Immature natural killer cell (primary cell): ENCODE data around the gene TAL1. TPM values are rescaled to one million over a fixed set of nuclear protein-coding genes. Genes with fewer than 3 reads are reported as not detected.
A peak's percentile ranks its signal among the peaks of the same experiment; 100 is the strongest.
"Not testable (repeated sequence)": the region's sequence is repeated elsewhere in the genome, so short reads cannot be mapped to it uniquely, and the experiment has no call there.

Experiments
- DNase-seq, 3 donors: peaks; one replicate each; pipeline ENCODE4 v3.0.0; 2022; ENCODE audit warnings: mixed read lengths in 1 of 3
- H3K27ac Mint-ChIP-seq, 6 donors: one replicate each; pipeline ENCODE4 v1.8.0; 2020; ENCODE audit warnings: mixed read lengths in 6 of 6, mild to moderate bottlenecking in 5 of 6, inconsistent platforms in 4 of 6, moderate library complexity in 3 of 6
- H3K27me3 Mint-ChIP-seq, 3 donors: one replicate each; pipeline ENCODE4 v1.8.0; 2020 to 2021; ENCODE audit warnings: low read depth in 3 of 3, mild to moderate bottlenecking in 3 of 3, mixed read lengths in 3 of 3, moderate library complexity in 3 of 3, inconsistent platforms in 1 of 3
- H3K36me3 Mint-ChIP-seq, 3 donors: one replicate each; pipeline ENCODE4 v1.8.0; 2020; ENCODE audit warnings: mixed read lengths in 3 of 3, inconsistent platforms in 2 of 3, mild to moderate bottlenecking in 2 of 3
- H3K4me1 Mint-ChIP-seq, 2 donors: one replicate each; pipeline ENCODE4 v1.8.0; 2020; ENCODE audit warnings: inconsistent platforms in 2 of 2, mild to moderate bottlenecking in 2 of 2, mixed read lengths in 2 of 2, moderate library complexity in 1 of 2
- H3K4me3 Mint-ChIP-seq, 5 donors: one replicate each; pipeline ENCODE4 v1.8.0; 2020; ENCODE audit warnings: mild to moderate bottlenecking in 5 of 5, mixed read lengths in 5 of 5, inconsistent platforms in 3 of 5, moderate library complexity in 3 of 5
- H3K9me3 Mint-ChIP-seq, 6 donors: one replicate each; pipeline ENCODE4 v1.8.0; 2020; ENCODE audit warnings: mild to moderate bottlenecking in 6 of 6, mixed read lengths in 6 of 6, inconsistent platforms in 4 of 6, moderate library complexity in 3 of 6
- polyA plus RNA-seq, 3 donors: library from polyadenylated mRNA; unstranded; fragments of 300-500 nt; fragmentation: Illumina TruSeq; gene quantifications; one replicate each; pipeline ENCODE4 v1.2.3, GENCODE V29; 2021

The TAL1 gene
- 1 to 10 TPM in 1 of 3 donors, not detected in 2; 1.7 TPM for polyA plus RNA-seq

- no peak for DNase-seq
- H3K36me3 Mint-ChIP-seq: no peaks in the 10 kb centered on the region
- peak within 1 kb of the TSS; percentile 71 to 80 (median 77) for H3K4me3 Mint-ChIP-seq
- peaks cover 20 to 38% (median 26%) of the 10 kb centered on the region in 3 donors for H3K27me3 Mint-ChIP-seq
- H3K9me3 Mint-ChIP-seq: no peaks in the 10 kb centered on the region
- H3K4me1 Mint-ChIP-seq: peaks cover 21 to 32% of the 10 kb centered on the region in 2 donors
- peak within 1 kb of the TSS in 1 of 6 donors; percentile 7 for H3K27ac Mint-ChIP-seq
Measured at GRCh38 chr1:47232187-47232874, at the start of gene TAL1. Gene TAL1, minus strand, starts transcription at chr1:47232225. Its CDS starts 6,337 bp downstream, at chr1:47225888.

- H3K36me3 Mint-ChIP-seq: peaks cover 0 to 4% (median 0%) of the 10 kb centered on the region in 3 donors
- H3K9me3 Mint-ChIP-seq: no peaks in the 10 kb centered on the region
- DNase-seq: no peak
- H3K27me3 Mint-ChIP-seq: no peaks in the 10 kb centered on the region
- H3K4me3 Mint-ChIP-seq: no peak overlapping the region
- no peak overlapping the region for H3K27ac Mint-ChIP-seq
- H3K4me1 Mint-ChIP-seq: no peaks in the 10 kb centered on the region
Measured at GRCh38 chr1:47280142-47280541, 48.1 kb upstream of the TAL1 start.

GRCh38 chr1:47276850-47277249 lies 44.8 kb upstream of the TAL1 start:
- no peak overlapping the region for H3K4me3 Mint-ChIP-seq
- H3K36me3 Mint-ChIP-seq: peaks cover 0 to 4% (median 0%) of the 10 kb centered on the region in 3 donors

GRCh38 chr1:47275811-47276210 lies 43.8 kb upstream of the TAL1 start:
- H3K4me1 Mint-ChIP-seq, H3K36me3 Mint-ChIP-seq, H3K27ac Mint-ChIP-seq, DNase-seq, H3K4me3 Mint-ChIP-seq, H3K9me3 Mint-ChIP-seq, H3K27me3 Mint-ChIP-seq: not testable (repeated sequence)

More at GRCh38 chr1:47276850-47277249, 44.8 kb upstream of the TAL1 start:
- Mint-ChIP-seq H3K27ac (no peak overlapping the region), H3K27me3 (no peaks in the 10 kb centered on the region), H3K9me3 (no peaks in the 10 kb centered on the region), H3K4me1 (no peaks in the 10 kb centered on the region)
- DNase-seq: no peak

GRCh38 chr1:47265529-47265928 lies 33.5 kb upstream of the TAL1 start:
- not testable (repeated sequence) for DNase-seq, H3K36me3 Mint-ChIP-seq, H3K4me1 Mint-ChIP-seq, H3K9me3 Mint-ChIP-seq, H3K27me3 Mint-ChIP-seq, H3K4me3 Mint-ChIP-seq, H3K27ac Mint-ChIP-seq

- no peak overlapping the region for H3K27ac Mint-ChIP-seq
- peak; percentile 2 to 14 (median 4) for DNase-seq
- H3K4me1 Mint-ChIP-seq: no peaks in the 10 kb centered on the region
- H3K9me3 Mint-ChIP-seq: no peaks in the 10 kb centered on the region
- peaks cover 0 to 4% (median 3%) of the 10 kb centered on the region in 3 donors for H3K36me3 Mint-ChIP-seq
- no peaks in the 10 kb centered on the region for H3K27me3 Mint-ChIP-seq
- H3K4me3 Mint-ChIP-seq: no peak overlapping the region
Measured at GRCh38 chr1:47262787-47263413, 30.9 kb upstream of the TAL1 start.

- no peak for DNase-seq
- Mint-ChIP-seq H3K27ac (peak overlapping the region in 1 of 6 donors; percentile 6), H3K4me3 (no peak overlapping the region), H3K4me1 (no peaks in the 10 kb centered on the region), H3K9me3 (no peaks in the 10 kb centered on the region), H3K36me3 (peaks cover 0 to 3% (median 0%) of the 10 kb centered on the region in 3 donors), H3K27me3 (no peaks in the 10 kb centered on the region)
Measured at GRCh38 chr1:47257224-47257623, 25.2 kb upstream of the TAL1 start.

GRCh38 chr1:47252795-47253194 lies 20.8 kb upstream of the TAL1 start:
- Mint-ChIP-seq H3K27ac (no peak overlapping the region), H3K27me3 (no peaks in the 10 kb centered on the region), H3K4me1 (no peaks in the 10 kb centered on the region), H3K4me3 (no peak overlapping the region), H3K9me3 (no peaks in the 10 kb centered on the region), H3K36me3 (peaks cover 0 to 3% (median 0%) of the 10 kb centered on the region in 3 donors)
- DNase-seq: no peak

GRCh38 chr1:47252369-47252768 lies 20.3 kb upstream of the TAL1 start:
- Mint-ChIP-seq H3K27ac (no peak overlapping the region), H3K4me3 (no peak overlapping the region), H3K9me3 (no peaks in the 10 kb centered on the region), H3K27me3 (no peaks in the 10 kb centered on the region), H3K4me1 (no peaks in the 10 kb centered on the region), H3K36me3 (peaks cover 0 to 3% (median 0%) of the 10 kb centered on the region in 3 donors)
- DNase-seq: no peak

- no peaks in the 10 kb centered on the region for H3K4me1 Mint-ChIP-seq
- H3K9me3 Mint-ChIP-seq: no peaks in the 10 kb centered on the region
- peaks cover 0 to 2% (median under 1%) of the 10 kb centered on the region in 3 donors for H3K27me3 Mint-ChIP-seq
- no peaks in the 10 kb centered on the region for H3K36me3 Mint-ChIP-seq
- H3K4me3 Mint-ChIP-seq: no peak overlapping the region
- no peak overlapping the region for H3K27ac Mint-ChIP-seq
- no peak for DNase-seq
Measured at GRCh38 chr1:47249755-47250154, 17.7 kb upstream of the TAL1 start.

- peaks cover 3 to 10% (median 5%) of the 10 kb centered on the region in 3 donors for H3K27me3 Mint-ChIP-seq
- no peak overlapping the region for H3K4me3 Mint-ChIP-seq
- H3K9me3 Mint-ChIP-seq: no peaks in the 10 kb centered on the region
- no peak for DNase-seq
- H3K27ac Mint-ChIP-seq: no peak overlapping the region
- H3K36me3 Mint-ChIP-seq: no peaks in the 10 kb centered on the region
- H3K4me1 Mint-ChIP-seq: no peaks in the 10 kb centered on the region
Measured at GRCh38 chr1:47244339-47244862, 12.4 kb upstream of the TAL1 start.

GRCh38 chr1:47243910-47244309 lies 11.9 kb upstream of the TAL1 start:
- peaks cover 3 to 12% (median 7%) of the 10 kb centered on the region in 3 donors for H3K27me3 Mint-ChIP-seq
- no peaks in the 10 kb centered on the region for H3K4me1 Mint-ChIP-seq
- no peak for DNase-seq
- H3K4me3 Mint-ChIP-seq: no peak overlapping the region
- H3K36me3 Mint-ChIP-seq: no peaks in the 10 kb centered on the region
- H3K27ac Mint-ChIP-seq: no peak overlapping the region
- no peaks in the 10 kb centered on the region for H3K9me3 Mint-ChIP-seq

GRCh38 chr1:47241114-47242113 lies 9.4 kb upstream of the TAL1 start:
- Mint-ChIP-seq H3K4me3 (no peak overlapping the region), H3K4me1 (no peaks in the 10 kb centered on the region), H3K9me3 (no peaks in the 10 kb centered on the region), H3K36me3 (no peaks in the 10 kb centered on the region), H3K27me3 (peaks cover 5 to 12% (median 7%) of the 10 kb centered on the region in 3 donors), H3K27ac (no peak overlapping the region)
- no peak for DNase-seq
